Activated T-cell treated with anti-CD3 and anti-CD28 coated beads, Interleukin-2, amount 50 U/mL, for 72 hours (primary cell): ENCODE measurements around the gene ACADM. TPM values are rescaled to one million over a fixed set of nuclear protein-coding genes. Genes with fewer than 3 reads are reported as not detected.

Source experiments
- ATAC-seq, 2 donors: fragments of 150-1000 bp; cut with Tn5 transposase; replicated peaks in 1 of 2; 2 replicates each; pipeline ENCODE4 v1.10.0; 2021; ENCODE audit warnings: moderate library complexity in 2 of 2, mild to moderate bottlenecking in 1 of 2
- DNase-seq, 2 donors: peaks; one replicate each; pipeline ENCODE4 v3.0.0; 2021 to 2022; ENCODE audit warnings: mixed read lengths in 1 of 2
- H3K27ac Mint-ChIP-seq: one replicate; pipeline ENCODE4 v1.8.0; 2022; ENCODE audit warnings: mild to moderate bottlenecking, moderate library complexity, mixed read lengths
- H3K27me3 Mint-ChIP-seq: one replicate; pipeline ENCODE4 v1.8.0; 2022; ENCODE audit warnings: low read depth, mixed read lengths
- H3K36me3 Mint-ChIP-seq, 2 donors: one replicate each; pipeline ENCODE4 v1.8.0; 2022; ENCODE audit warnings: mixed read lengths in 2 of 2, mild to moderate bottlenecking in 1 of 2; ENCODE audit not compliant: insufficient read depth in 2 of 2
- H3K4me1 Mint-ChIP-seq: one replicate; pipeline ENCODE4 v1.8.0; 2022; ENCODE audit warnings: low read depth, mixed read lengths
- H3K4me3 Mint-ChIP-seq, 2 donors: one replicate each; pipeline ENCODE4 v1.8.0; 2022; ENCODE audit warnings: mild to moderate bottlenecking in 2 of 2, mixed read lengths in 2 of 2, moderate library complexity in 2 of 2
- H3K9me3 Mint-ChIP-seq, 2 donors: one replicate each; pipeline ENCODE4 v1.8.0; 2022; ENCODE audit warnings: mixed read lengths in 2 of 2
- total RNA-seq, 2 donors: library from RNA; stranded (reverse); gene quantifications; one replicate each; pipeline ENCODE4 v1.2.3, GENCODE V29; 2022

The ACADM gene
- total RNA-seq, 2 donors from 2014 or later, result 43.1 to 48.9 TPM

GRCh38 chr1:75811211-75811981, 86.9 kb downstream of the ACADM start:
- DNase-seq (no peak), ATAC-seq (no peak)
- no peak overlapping the region for H3K4me3 Mint-ChIP-seq
- no peak overlapping the region for H3K27ac Mint-ChIP-seq
- H3K4me1 Mint-ChIP-seq, result no peaks in the 10 kb centered on the region
- no peaks in the 10 kb centered on the region for H3K36me3 Mint-ChIP-seq
- no peaks in the 10 kb centered on the region for H3K9me3 Mint-ChIP-seq
- H3K27me3 Mint-ChIP-seq, result no peaks in the 10 kb centered on the region

DNA sequence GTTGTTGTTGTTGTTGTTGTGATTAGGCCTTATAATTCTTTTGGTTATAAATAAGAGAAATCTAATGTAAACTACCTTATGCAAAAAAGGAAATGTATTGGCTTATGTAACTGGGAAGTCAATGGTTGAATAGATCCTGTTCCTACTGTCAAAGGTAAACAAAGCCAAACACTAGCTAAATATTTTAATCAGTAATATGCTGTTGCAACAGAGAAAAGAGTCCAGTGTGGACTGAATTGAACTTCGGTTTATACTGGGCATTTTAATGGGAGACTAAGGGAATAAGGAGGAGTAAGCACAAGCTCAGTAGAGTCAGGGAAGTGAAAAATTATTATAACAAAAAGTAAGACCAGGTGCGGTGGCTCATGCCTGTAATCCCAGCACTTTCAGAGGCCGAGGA, 87.6 kb downstream of the ACADM start:
- Mint-ChIP-seq H3K9me3 (no peaks in the 10 kb centered on the region), H3K27me3 (no peaks in the 10 kb centered on the region), H3K4me3 (no peak overlapping the region), H3K36me3 (no peaks in the 10 kb centered on the region), H3K4me1 (no peaks in the 10 kb centered on the region), H3K27ac (no peak overlapping the region)
- DNase-seq (no peak), ATAC-seq (no peak)

Other genes starting within 250 kb of the ACADM start
- under 1 TPM in 1 of 2 donors, not detected in 1; 0.70 TPM for gene SLC44A5, start 113.6 kb upstream of the ACADM start, total RNA-seq
- gene RABGGTB, start 61.5 kb downstream of the ACADM start, total RNA-seq, result 100 to 1,000 TPM; 133 to 156 TPM
- under 1 TPM; 0.65 to 0.99 TPM for gene MSH4, start 72.2 kb downstream of the ACADM start, total RNA-seq
- not detected for gene ASB17, start 207.7 kb downstream of the ACADM start, total RNA-seq